VCaP (cell line): ENCODE measurements around the gene SMURF1.

Source experiments
- H3K27ac ChIP-seq: fragments of 450-650 bp; 2 replicates; pipeline ENCODE4 v1.5.1; 2017
- CTCF ChIP-seq: fragments of 450-650 bp; conservative IDR thresholded peaks from 2 replicates; pipeline ENCODE4 v1.5.1; 2017; ENCODE audit warnings: mild to moderate bottlenecking, moderate library complexity

The SMURF1 gene

DNA sequence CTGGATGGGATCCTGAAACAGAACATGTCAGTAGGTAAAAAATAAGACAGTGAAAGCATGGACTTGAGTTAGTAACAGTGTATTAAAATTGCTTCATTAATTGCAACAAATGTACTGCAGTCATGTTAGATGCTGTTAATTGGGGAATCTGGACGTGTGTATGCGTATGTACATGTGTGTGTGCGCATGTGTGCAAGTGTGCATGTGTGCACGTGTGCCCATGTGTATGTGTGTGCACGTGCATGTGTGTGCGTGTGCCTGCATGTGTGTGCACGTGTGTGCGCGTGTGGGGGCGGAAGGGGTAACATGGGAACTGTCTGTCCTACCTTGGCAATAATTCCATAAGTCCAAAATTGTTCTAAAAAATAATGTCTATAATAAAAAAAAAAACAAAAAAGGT is 67.3 kb downstream of the SMURF1 start:
- H3K27ac ChIP-seq, result no peak overlapping the region
- TF ChIP-seq CTCF, result no peak

- H3K27ac ChIP-seq, result no peak overlapping the region
- no peak for TF ChIP-seq CTCF
Measured at GRCh38 chr7:99073839-99074446, 70.0 kb downstream of the SMURF1 start.

DNA sequence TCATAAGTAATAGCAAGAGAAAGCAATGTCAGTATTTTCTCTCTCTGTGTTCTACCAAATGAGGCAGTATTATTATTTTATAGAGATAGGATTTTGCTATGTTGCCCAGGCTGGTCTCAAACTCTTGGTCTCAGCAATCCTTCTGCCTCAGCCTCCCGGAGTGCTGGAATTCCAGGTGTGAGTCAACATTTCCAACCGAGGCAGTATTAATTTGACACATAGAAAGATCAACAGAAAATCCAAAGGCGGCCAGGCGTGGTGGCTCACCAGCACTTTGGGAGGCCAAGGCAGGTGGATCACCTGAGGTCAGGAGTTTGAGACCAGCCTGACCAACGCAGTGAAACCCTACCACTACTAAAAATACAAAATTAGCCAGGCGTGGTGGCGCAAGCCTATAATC is 71.8 kb downstream of the SMURF1 start:
- no peak for TF ChIP-seq CTCF
- H3K27ac ChIP-seq, result no peak overlapping the region

DNA sequence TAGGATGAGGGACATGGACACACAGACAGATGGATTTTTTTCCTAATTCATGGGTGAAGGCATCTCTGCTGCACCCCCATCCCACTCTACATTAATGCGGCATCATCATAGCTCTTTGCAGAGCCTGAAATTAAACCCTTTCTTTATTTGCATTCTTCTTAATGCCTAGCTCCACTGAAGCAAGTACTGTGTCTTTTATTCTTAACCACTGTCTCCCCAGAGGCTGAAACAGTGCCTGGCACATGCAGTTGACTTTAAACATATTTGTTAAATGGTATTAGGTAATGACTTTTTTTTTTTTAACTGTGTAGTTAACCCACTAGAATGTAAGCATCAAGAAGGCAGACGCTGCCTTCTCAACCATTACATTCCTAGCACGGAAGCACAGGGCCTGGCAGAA is 73.5 kb downstream of the SMURF1 start:
- TF ChIP-seq CTCF, result no peak
- no peak overlapping the region for H3K27ac ChIP-seq

DNA sequence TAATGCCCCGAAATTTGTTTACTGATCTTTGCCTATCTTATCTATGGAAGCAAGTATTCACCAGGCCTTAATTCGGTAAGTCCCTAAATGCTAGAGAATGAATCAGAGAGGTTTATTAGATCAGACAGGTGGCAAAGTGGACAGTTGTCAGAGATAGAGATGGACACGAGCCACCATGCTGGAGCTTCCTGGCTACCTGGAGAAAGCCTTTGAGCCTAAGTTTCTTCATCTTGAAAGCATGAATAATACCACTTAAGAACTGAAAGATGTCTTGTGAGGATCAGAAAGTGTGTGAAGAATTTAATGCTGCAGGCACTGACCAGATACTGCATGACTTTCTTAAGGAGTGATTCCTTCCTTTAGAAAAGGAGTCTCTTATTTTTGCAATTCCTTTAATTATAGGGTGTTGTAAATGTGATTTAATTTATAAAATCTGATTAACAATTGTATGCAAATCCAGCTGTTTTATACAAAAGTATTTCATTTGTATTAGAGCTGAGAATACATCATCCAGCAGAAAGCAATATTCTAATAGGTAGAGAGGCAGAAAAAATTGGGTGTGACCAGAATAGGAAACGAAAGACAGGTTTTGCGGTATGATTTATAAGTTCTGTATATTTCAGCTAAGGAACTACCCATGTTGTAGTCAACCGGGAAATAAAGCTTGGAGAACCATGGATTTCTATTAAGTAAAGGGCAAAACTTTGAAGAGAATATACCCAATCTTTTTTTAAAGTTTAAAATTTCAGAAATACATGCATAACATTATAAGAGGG is 82.7 kb downstream of the SMURF1 start:
- no peak overlapping the region for H3K27ac ChIP-seq
- TF ChIP-seq CTCF, result no peak

GRCh38 chr7:99054781-99055180 is 89.1 kb downstream of the SMURF1 start:
- no peak for TF ChIP-seq CTCF
- H3K27ac ChIP-seq, result no peak overlapping the region

DNA sequence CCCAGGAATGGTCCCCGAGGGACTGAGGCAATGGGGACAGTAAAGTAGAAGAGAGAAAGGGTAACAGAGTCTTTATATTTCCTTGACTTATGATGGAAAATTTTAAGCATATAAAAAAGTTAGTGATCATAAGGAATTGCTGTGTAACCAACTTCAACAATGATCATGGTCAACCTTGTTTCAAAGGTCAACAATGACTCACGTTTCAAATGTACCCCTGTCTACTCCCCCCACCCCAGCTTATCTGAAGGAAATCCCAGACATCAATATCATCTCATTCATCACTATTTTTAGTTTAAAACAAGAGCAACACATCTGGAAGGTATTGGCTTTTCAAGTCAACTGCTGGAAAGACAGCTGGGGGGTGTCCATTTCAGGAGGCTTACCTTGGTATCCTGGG is 92.9 kb downstream of the SMURF1 start:
- no peak for TF ChIP-seq CTCF
- no peak overlapping the region for H3K27ac ChIP-seq
